CD4-positive, alpha-beta T cell (primary cell): Measurements from ENCODE around the gene NFE2L1. TPM values are rescaled to one million over a fixed set of nuclear protein-coding genes. Genes with fewer than 3 reads are reported as not detected.

Source experiments
- ATAC-seq: fragments of 200-7000 bp; cut with Tn5 transposase; one replicate; pipeline ENCODE4 v1.10.0; 2022; ENCODE audit warnings: mild to moderate bottlenecking; ENCODE audit not compliant: poor library complexity
- CTCF ChIA-PET: fragments of 350-600 bp; sonication (Branson Sonifier 250); formaldehyde crosslinking; loops from one replicate; lab custom pipeline; 2021; ENCODE audit warnings: antibody characterized with exemption, inconsistent platforms; lab: Charles Lee
- POLR2A ChIA-PET: fragments of 350-600 bp; sonication (Branson Sonifier 250); formaldehyde crosslinking; loops from one replicate; lab custom pipeline; 2021; ENCODE audit warnings: antibody characterized with exemption, inconsistent platforms; lab: Charles Lee
- DNase-seq, 14 experiments: peaks; one replicate each; pipeline ENCODE4 v3.0.0-alpha.2; 2013 to 2020; ENCODE audit warnings: mixed read lengths in 2 of 14
- H3K27ac ChIP-seq, 2 donors: one replicate each; pipeline versions ENCODE4 v1.5.1 to v1.7.0; 2013; ENCODE audit warnings: low read length in 2 of 2, low read depth in 1 of 2, mild to moderate bottlenecking in 1 of 2
- H3K27me3 ChIP-seq, 2 experiments: 1 replicate in 1 of 2; 2 replicates in 1 of 2; pipeline versions ENCODE4 v1.6.1 to v1.7.0; 2013; ENCODE audit warnings: low read length in 2 of 2, control low read depth in 1 of 2, mild to moderate bottlenecking in 1 of 2, moderate library complexity in 1 of 2; ENCODE audit not compliant: insufficient read depth in 2 of 2, control insufficient read depth in 1 of 2
- H3K36me3 ChIP-seq: one replicate; pipeline ENCODE4 v1.6.1; 2013; ENCODE audit warnings: low read length, control low read depth; ENCODE audit not compliant: insufficient read depth
- H3K4me1 ChIP-seq: one replicate; pipeline ENCODE4 v1.6.1; 2013; ENCODE audit warnings: low read length, control low read depth; ENCODE audit not compliant: insufficient read depth
- H3K4me3 ChIP-seq: one replicate; pipeline ENCODE4 v1.5.1; 2013; ENCODE audit warnings: mild to moderate bottlenecking, low read length, moderate library complexity
- H3K9me3 ChIP-seq, 2 experiments: 1 replicate in 1 of 2; 2 replicates in 1 of 2; pipeline versions ENCODE4 v1.6.1 to v1.7.0; 2013; ENCODE audit warnings: low read length in 2 of 2, mild to moderate bottlenecking in 2 of 2, control low read depth in 1 of 2, moderate library complexity in 1 of 2; ENCODE audit not compliant: control insufficient read depth in 1 of 2, insufficient read depth in 1 of 2
- H3K27ac Mint-ChIP-seq: one replicate; pipeline ENCODE4 v1.8.0; 2020; ENCODE audit warnings: mixed read lengths
- H3K27me3 Mint-ChIP-seq: one replicate; pipeline ENCODE4 v1.8.0; 2021; ENCODE audit warnings: mixed read lengths
- H3K36me3 Mint-ChIP-seq: one replicate; pipeline ENCODE4 v1.8.0; 2021; ENCODE audit warnings: low read depth, mixed read lengths
- H3K4me1 Mint-ChIP-seq: one replicate; pipeline ENCODE4 v1.8.0; 2021; ENCODE audit warnings: low read depth, mixed read lengths
- H3K4me3 Mint-ChIP-seq: one replicate; pipeline ENCODE4 v1.8.0; 2020; ENCODE audit warnings: mild to moderate bottlenecking, mixed read lengths
- H3K9me3 Mint-ChIP-seq: one replicate; pipeline ENCODE4 v1.8.0; 2020; ENCODE audit warnings: mixed read lengths
- CTCF ChIP-seq: fragments of 200-600 bp; IDR thresholded peaks from one replicate; pipeline ENCODE4 v1.8.0; 2022; ENCODE audit warnings: antibody characterized with exemption, mild to moderate bottlenecking
- intact Hi-C, 2 experiments: fragments of 100-400 bp; cut with DNase I in 1 of 2; cut with micrococcal nuclease in 1 of 2; formaldehyde crosslinking; loops; one replicate each; pipeline versions ENCODE4 v1.15.1 to v1.9.0; 2023 to 2025; cut with DNase I, micrococcal nuclease
- total RNA-seq, 174 experiments: library from RNA in 2 of 174; stranded (reverse) in 2 of 174; gene quantifications; one replicate each; pipeline ENCODE4 v1.2.3 and lab custom pipeline; 2021 to 2026

The NFE2L1 gene
- total RNA-seq, 2 experiments from 2014 or later, result 28.1 to 30.6 TPM

GRCh38 chr17:48003417-48004151 lies 44.6 kb upstream of the NFE2L1 start:
- Histone ChIP-seq H3K4me1 (no peaks in the 10 kb centered on the region), H3K9me3 (no peaks in the 10 kb centered on the region), H3K27me3 (peaks cover 1 to 9% of the 10 kb centered on the region in 2 experiments), H3K4me3 (no peak overlapping the region), H3K36me3 (no peaks in the 10 kb centered on the region), H3K27ac (no peak overlapping the region)
- no peak overlapping the region for H3K27ac Mint-ChIP-seq
- intact Hi-C loops, result no loop called here
- no peaks in the 10 kb centered on the region for H3K4me1 Mint-ChIP-seq
- POLR2A ChIA-PET, result no interaction called here
- ATAC-seq, result no peak
- H3K36me3 Mint-ChIP-seq, result no peaks in the 10 kb centered on the region
- no peaks in the 10 kb centered on the region for H3K9me3 Mint-ChIP-seq
- DNase-seq, result no peak
- peaks cover 43% of the 10 kb centered on the region for H3K27me3 Mint-ChIP-seq
- CTCF ChIA-PET, result no interaction called here
- H3K4me3 Mint-ChIP-seq, result no peak overlapping the region
- no peak for TF ChIP-seq CTCF

- H3K27me3 Mint-ChIP-seq, result peaks cover 47% of the 10 kb centered on the region
- no peak for DNase-seq
These were observed 43.2 kb upstream of the NFE2L1 start for GRCh38 chr17:48004983-48005382.

GRCh38 chr17:48006936-48007709 lies 41.0 kb upstream of the NFE2L1 start:
- peaks cover 10% of the 10 kb centered on the region for H3K4me1 Mint-ChIP-seq
- no peaks in the 10 kb centered on the region for H3K36me3 Mint-ChIP-seq
- no peaks in the 10 kb centered on the region for H3K36me3 ChIP-seq
- H3K4me3 Mint-ChIP-seq, result no peak overlapping the region
- H3K27me3 Mint-ChIP-seq, result peaks cover 59% of the 10 kb centered on the region
- intact Hi-C loops, result no loop called here
- CTCF ChIA-PET, result interaction anchor here (1.0 kb wide), 1 partner anchor 9 kb away, joined by 3 read pairs; no protein-coding TSS in a partner anchor
- no peak overlapping the region for H3K4me3 ChIP-seq
- peaks cover 21% of the 10 kb centered on the region in 2 experiments for H3K27me3 ChIP-seq
- no peaks in the 10 kb centered on the region for H3K9me3 ChIP-seq
- no peak for TF ChIP-seq CTCF
- POLR2A ChIA-PET, result interaction anchor here (1.9 kb wide), 1 partner anchor 37 kb away, joined by 6 read pairs; the partner anchor contains the start of gene CDK5RAP3
- H3K9me3 Mint-ChIP-seq, result no peaks in the 10 kb centered on the region
- ATAC-seq (no peak), DNase-seq (no peak)
- H3K4me1 ChIP-seq, result peaks cover 9% of the 10 kb centered on the region
- H3K27ac Mint-ChIP-seq, result no peak overlapping the region
- H3K27ac ChIP-seq, result no peak overlapping the region

More at GRCh38 chr17:48004983-48005382, 43.2 kb upstream of the NFE2L1 start:
- H3K9me3 Mint-ChIP-seq, result no peaks in the 10 kb centered on the region
- H3K4me3 Mint-ChIP-seq, result no peak overlapping the region
- Histone ChIP-seq H3K4me1 (no peaks in the 10 kb centered on the region), H3K27me3 (peaks cover 5 to 9% of the 10 kb centered on the region in 2 experiments), H3K4me3 (no peak overlapping the region), H3K9me3 (no peaks in the 10 kb centered on the region), H3K27ac (no peak overlapping the region), H3K36me3 (no peaks in the 10 kb centered on the region)
- intact Hi-C loops, result no loop called here
- no peak overlapping the region for H3K27ac Mint-ChIP-seq
- no peak for ATAC-seq
- CTCF ChIA-PET, result no interaction called here
- no peaks in the 10 kb centered on the region for H3K4me1 Mint-ChIP-seq
- TF ChIP-seq CTCF, result no peak
- POLR2A ChIA-PET, result no interaction called here
- H3K36me3 Mint-ChIP-seq, result no peaks in the 10 kb centered on the region
